ENCODE data around the gene SAMD5. TPM values are rescaled to one million over a fixed set of nuclear protein-coding genes. Genes with fewer than 3 reads are reported as not detected.

Gene SAMD5
- total and polyA plus RNA-seq, 2 of the 8 experiments (the other 6 are each of a cell fraction or from before 2014, with no cell fraction given), result 0.02 to 0.04 TPM

- Histone ChIP-seq H2BK12ac (ENCODE audit: low read depth, low read length) (no peak overlapping the region), H3K79me1 (ENCODE audit: low read depth, low read length) (no peaks in the 10 kb centered on the region), H3K18ac (ENCODE audit: extremely low read depth, low read length) (no peak overlapping the region), H4K8ac (ENCODE audit: extremely low read depth, insufficient read depth, low read length) (no peak overlapping the region), H2AFZ (ENCODE audit: low read length) (no peak overlapping the region), H2AK5ac (ENCODE audit: low read depth, low read length) (no peak overlapping the region), H3K56ac (replicated peaks; ENCODE audit: insufficient read length, low read depth, low read length) (no peak overlapping the region), H2BK5ac (ENCODE audit: low read depth, low read length) (no peak overlapping the region), H3K23ac (ENCODE audit: insufficient read length) (no peak overlapping the region), H3K9me3 (ENCODE audit: insufficient read depth in 2 of 2, low read depth in 1 of 2, low read length in 1 of 2) (no peaks in the 10 kb centered on the region), H3K79me2 (ENCODE audit: control insufficient read depth in 1 of 2, insufficient read depth in 2 of 2, low read length in 2 of 2) (no peaks in the 10 kb centered on the region), H3K4me2 (ENCODE audit: insufficient read depth in 1 of 2, low read depth in 2 of 2, low read length in 2 of 2) (no peak overlapping the region), H3K14ac (ENCODE audit: insufficient read length) (no peak overlapping the region), H3K4ac (replicated peaks; ENCODE audit: insufficient read length, low read depth, low read length) (no peak overlapping the region), H2BK15ac (ENCODE audit: low read length) (no peak overlapping the region), H4K20me1 (replicated peaks in 1 of 2; ENCODE audit: control insufficient read depth in 1 of 2, insufficient read depth in 2 of 2, low read length in 2 of 2) (no peaks in the 10 kb centered on the region), H3K4me3 (ENCODE audit: extremely low read depth in 1 of 4, insufficient read depth in 2 of 4, low read depth in 3 of 4, low read length in 4 of 4) (no peak overlapping the region), H3K27ac (ENCODE audit: low read depth, low read length) (no peak overlapping the region), H3K36me3 (ENCODE audit: control insufficient read depth in 2 of 4, insufficient read depth in 4 of 4, low read length in 3 of 4) (no peaks in the 10 kb centered on the region), H3K23me2 (ENCODE audit: low read depth, low read length) (no peaks in the 10 kb centered on the region), H4K5ac (ENCODE audit: insufficient read length, low read depth, low read length) (no peak overlapping the region), H2BK20ac (ENCODE audit: low read length) (no peak overlapping the region), H3K9ac (replicated peaks in 1 of 4; ENCODE audit: extremely low read depth in 1 of 4, low read depth in 3 of 4, low read length in 3 of 4) (no peak overlapping the region), H4K91ac (replicated peaks; ENCODE audit: insufficient read length, low read length) (no peak overlapping the region), H2BK120ac (replicated peaks; ENCODE audit: low read depth, low read length) (no peak overlapping the region), H3K27me3 (replicated peaks in 1 of 4; ENCODE audit: control insufficient read depth in 3 of 4, extremely low read depth in 1 of 4, insufficient read depth in 3 of 4, low read length in 3 of 4) (no peaks in the 10 kb centered on the region), H3K4me1 (replicated peaks in 1 of 4; ENCODE audit: control insufficient read depth in 3 of 4, insufficient read depth in 4 of 4, low read length in 3 of 4) (no peaks in the 10 kb centered on the region; a peak in 1 of 7 replicates)
- FAIRE-seq (no peak), DNase-seq (ENCODE audit: low read depth in 1 of 2, low spot score in 2 of 2) (no peak)
- ChIA-PET POLR2A (ENCODE audit: partially characterized antibody) (interaction anchor here (1.3 kb wide), 1 partner anchor 11 kb away, joined by 3 read pairs; no protein-coding TSS in a partner anchor), CTCF (ENCODE audit: partially characterized antibody) (interaction anchor here (0.7 to 1.3 kb wide), 4 partner anchors 9 to 97 kb away, joined by 3 to 4 read pairs (median 4); no protein-coding TSS in a partner anchor)
- WGBS, 2 experiments (ENCODE audit: extremely low coverage in 1 of 2, insufficient coverage in 1 of 2, insufficient read length in 1 of 2, insufficient replicate concordance in 2 of 2, low coverage in 1 of 2, low lambda C conversion rate in 2 of 2, missing lambda C conversion rate in 1 of 2), result 80% methylated on average over 4 of the region's 4 CpGs; no CpG with 5 or more reads in 1 of the 2 experiments
- TF ChIP-seq TBP (IDR thresholded peaks at IDR 0.05; ENCODE audit: low read depth, low read length) (no peak), BACH1 (IDR thresholded peaks at IDR 0.05; ENCODE audit: low read length) (no peak), HDAC2 (IDR thresholded peaks at IDR 0.05; ENCODE audit: borderline replicate concordance in 1 of 2, low read depth in 2 of 2, low read length in 2 of 2) (no peak), RFX5 (IDR thresholded peaks at IDR 0.05; ENCODE audit: borderline replicate concordance, low read depth, low read length) (no peak), SIRT6 (IDR thresholded peaks at IDR 0.05; ENCODE audit: low read length) (no peak), SRF (IDR thresholded peaks at IDR 0.05; ENCODE audit: low read depth, low read length) (no peak), CTBP2 (IDR thresholded peaks at IDR 0.05; ENCODE audit: borderline replicate concordance, insufficient read depth, insufficient read length, low read length) (no peak), RNF2 (IDR thresholded peaks at IDR 0.05; ENCODE audit: borderline replicate concordance, low read depth, low read length, missing control alignments, poor library complexity, severe bottlenecking) (no peak), SIN3A (conservative IDR thresholded peaks at IDR 0.05 in 1 of 2, IDR thresholded peaks at IDR 0.05 in 1 of 2; ENCODE audit: low read depth in 1 of 2, low read length in 2 of 2) (no peak), EGR1 (IDR thresholded peaks at IDR 0.05; ENCODE audit: borderline replicate concordance, low read depth, low read length) (no peak), ATF2 (IDR thresholded peaks at IDR 0.05; ENCODE audit: low read length) (no peak), CEBPB (IDR thresholded peaks at IDR 0.05; ENCODE audit: low read depth, low read length) (no peak)
Measured at GRCh38 chr6:147604373-147604772, 95.9 kb downstream of the SAMD5 start.

Measured in H1 (cell line).